ENCODE results near the gene ZNF438. TPM values are rescaled to one million over a fixed set of nuclear protein-coding genes. Genes with fewer than 3 reads are reported as not detected.
"Not testable (repeated sequence)": the region's sequence is repeated elsewhere in the genome, so short reads cannot be mapped to it uniquely, and the experiment has no call there.

Gene ZNF438
- total RNA-seq, 2 donors from 2014 or later = 1.9 TPM

DNA sequence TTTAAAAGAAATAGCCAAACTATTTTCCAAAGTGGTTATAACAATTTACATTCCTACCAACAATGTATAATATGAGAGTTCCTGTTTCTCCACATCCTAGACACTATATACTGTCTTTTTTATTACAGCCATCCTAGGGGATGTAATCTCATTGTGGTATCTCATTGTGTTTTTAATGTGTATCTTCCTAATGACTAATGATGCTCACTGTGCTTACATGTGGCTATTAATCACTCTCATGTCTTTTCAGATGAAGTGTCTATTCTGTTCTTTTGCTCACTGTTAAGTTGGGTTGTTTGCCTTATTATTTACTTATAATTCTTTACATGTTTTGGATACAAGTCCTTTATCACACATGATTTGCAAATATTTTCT, 71.8 kb downstream of the ZNF438 start:
- H3K27me3 Mint-ChIP-seq = no peaks in the 10 kb centered on the region
- peaks cover 0 to 6% of the 10 kb centered on the region in 2 donors for H3K4me1 Mint-ChIP-seq (ENCODE audit: low read depth in 2 of 2)
- H3K9me3 Mint-ChIP-seq = no peaks in the 10 kb centered on the region
- no peak for ATAC-seq
- H3K27ac Mint-ChIP-seq = no peak overlapping the region
- DNase-seq (ENCODE audit: low spot score) = no peak
- peaks cover 5% of the 10 kb centered on the region for H3K36me3 Mint-ChIP-seq
- no peak overlapping the region for H3K4me3 Mint-ChIP-seq

DNA sequence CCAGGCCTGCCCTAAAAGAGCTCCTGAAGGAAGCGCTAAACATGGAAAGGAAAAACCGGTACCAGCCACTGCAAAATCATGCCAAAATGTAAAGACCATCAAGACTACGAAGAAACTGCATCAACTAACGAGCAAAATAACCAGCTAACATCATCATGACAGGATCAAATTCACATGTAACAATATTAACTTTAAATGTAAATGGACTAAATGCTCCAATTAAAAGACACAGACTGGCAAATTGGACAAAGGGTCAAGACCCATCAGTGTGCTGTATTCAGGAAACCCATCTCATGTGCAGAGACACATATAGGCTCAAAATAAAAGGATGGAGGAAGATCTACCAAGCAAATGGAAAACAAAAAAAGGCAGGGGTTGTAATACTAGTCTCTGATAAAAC, 82.4 kb downstream of the ZNF438 start:
- H3K27me3 Mint-ChIP-seq; H3K4me1 Mint-ChIP-seq (ENCODE audit: low read depth in 2 of 2); ATAC-seq: not testable (repeated sequence)

DNA sequence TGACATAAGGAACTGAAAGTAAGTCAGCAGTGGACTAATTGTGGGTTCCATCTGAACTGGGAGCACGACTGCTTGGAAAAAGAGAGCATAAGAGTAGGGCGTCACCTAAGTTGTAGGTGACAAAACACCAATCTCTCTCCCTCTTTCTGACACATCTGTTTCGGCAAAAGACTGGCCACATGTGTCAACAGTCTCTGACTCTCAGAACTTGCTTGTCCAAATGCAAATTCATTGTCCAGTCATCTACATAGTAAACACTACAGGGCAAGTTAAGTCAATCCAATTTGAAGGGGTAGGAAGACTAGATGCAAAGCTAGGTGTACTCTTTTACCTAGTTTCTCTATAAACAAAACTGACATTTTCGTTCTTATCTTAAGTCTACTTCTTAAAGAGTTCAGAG, 87.7 kb downstream of the ZNF438 start:
- Mint-ChIP-seq H3K27me3 (no peaks in the 10 kb centered on the region), H3K4me3 (no peak overlapping the region), H3K4me1 (ENCODE audit: low read depth in 2 of 2) (peaks cover 0 to 8% of the 10 kb centered on the region in 2 donors), H3K36me3 (peaks cover 4% of the 10 kb centered on the region), H3K9me3 (no peaks in the 10 kb centered on the region), H3K27ac (no peak overlapping the region)
- no peak for DNase-seq (ENCODE audit: low spot score)
- ATAC-seq = no peak

More for the DNA sequence above, 82.4 kb downstream of the ZNF438 start:
- not testable (repeated sequence) for H3K9me3 Mint-ChIP-seq; DNase-seq (ENCODE audit: low spot score); H3K27ac Mint-ChIP-seq; H3K4me3 Mint-ChIP-seq; H3K36me3 Mint-ChIP-seq

DNA sequence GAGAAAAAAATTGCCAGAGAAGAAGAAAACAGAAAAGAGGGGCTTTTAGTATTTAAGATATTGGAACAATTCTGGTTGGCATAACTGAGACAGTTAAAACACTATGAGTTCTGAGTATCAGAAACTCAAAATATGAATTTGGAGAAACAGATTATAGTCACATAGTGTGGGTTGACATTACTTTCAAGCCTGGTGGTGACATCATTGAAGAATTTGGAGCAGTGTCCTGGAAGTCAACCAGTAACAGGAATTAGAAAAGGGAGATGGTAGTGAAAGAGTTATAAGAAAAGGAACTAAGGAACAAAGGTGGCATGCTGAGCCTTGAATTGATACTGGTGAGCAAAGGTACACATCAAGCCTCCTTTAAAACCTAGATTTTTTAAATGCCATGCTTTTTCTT, 88.2 kb downstream of the ZNF438 start:
- peaks cover 4% of the 10 kb centered on the region for H3K36me3 Mint-ChIP-seq
- DNase-seq (ENCODE audit: low spot score) (no peak), ATAC-seq (no peak)
- H3K27me3 Mint-ChIP-seq = no peaks in the 10 kb centered on the region
- peak overlapping the region in 1 of 2 donors; percentile 3 for H3K27ac Mint-ChIP-seq
- no peaks in the 10 kb centered on the region for H3K9me3 Mint-ChIP-seq
- H3K4me3 Mint-ChIP-seq = no peak overlapping the region
- H3K4me1 Mint-ChIP-seq (ENCODE audit: low read depth in 2 of 2) = peaks cover 0 to 8% of the 10 kb centered on the region in 2 donors

DNA sequence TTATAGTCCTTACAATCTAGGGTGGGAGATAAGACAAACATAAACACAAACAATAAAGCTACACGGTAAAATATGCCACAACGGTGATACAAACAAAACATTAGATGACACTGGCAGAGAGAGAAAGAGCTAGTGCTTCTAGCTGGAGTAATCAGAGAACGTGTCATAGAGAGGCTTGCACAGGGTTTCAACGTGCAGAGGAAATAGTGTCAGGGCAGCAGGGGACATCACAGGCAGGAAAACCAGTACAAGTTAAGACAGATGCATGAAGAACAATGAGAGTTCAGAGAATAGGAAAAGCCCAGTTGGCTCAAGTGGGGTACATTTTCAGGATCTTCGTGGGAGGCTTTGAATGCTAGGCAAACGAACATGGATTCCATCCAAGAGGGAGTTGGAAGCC, 91.4 kb downstream of the ZNF438 start:
- Mint-ChIP-seq H3K27ac (no peak overlapping the region), H3K4me1 (ENCODE audit: low read depth in 2 of 2) (peaks cover 8 to 12% of the 10 kb centered on the region in 2 donors), H3K4me3 (no peak overlapping the region), H3K9me3 (no peaks in the 10 kb centered on the region), H3K36me3 (no peaks in the 10 kb centered on the region), H3K27me3 (no peaks in the 10 kb centered on the region)
- ATAC-seq = no peak
- DNase-seq (ENCODE audit: low spot score) = no peak

DNA sequence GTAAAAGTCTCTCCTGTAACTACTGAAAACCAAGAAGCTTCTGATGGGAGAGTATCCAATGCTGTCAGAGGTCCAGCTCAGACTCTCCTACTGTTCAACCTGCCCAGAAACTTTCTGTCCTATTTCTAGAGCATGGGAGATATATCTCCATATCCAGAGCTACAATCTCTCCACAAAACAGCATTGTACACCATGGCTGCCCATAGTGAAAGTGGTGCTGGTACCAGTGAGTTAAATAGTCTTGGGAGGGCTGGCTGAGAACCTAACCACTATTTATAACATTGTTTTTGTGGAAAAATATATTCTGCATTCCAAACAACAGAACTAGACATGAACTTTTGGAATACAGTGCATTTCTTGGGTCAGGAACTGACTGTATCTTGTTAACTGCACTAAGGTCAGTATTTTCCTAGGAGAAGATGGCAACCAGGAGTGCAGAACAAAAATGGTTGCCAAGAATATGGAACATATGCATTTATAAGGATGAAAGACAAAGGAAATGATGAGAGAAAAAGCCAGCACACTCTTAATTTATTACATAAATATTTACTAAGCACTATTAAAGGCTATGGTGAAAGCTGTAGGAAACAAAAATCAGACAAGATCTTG, 91.9 kb downstream of the ZNF438 start:
- H3K9me3 Mint-ChIP-seq = no peaks in the 10 kb centered on the region
- H3K4me1 Mint-ChIP-seq (ENCODE audit: low read depth in 2 of 2) = peaks cover 11 to 16% of the 10 kb centered on the region in 2 donors
- no peaks in the 10 kb centered on the region for H3K36me3 Mint-ChIP-seq
- H3K4me3 Mint-ChIP-seq = no peak overlapping the region
- DNase-seq (ENCODE audit: low spot score) (no peak), ATAC-seq (no peak)
- no peak overlapping the region for H3K27ac Mint-ChIP-seq
- no peaks in the 10 kb centered on the region for H3K27me3 Mint-ChIP-seq

DNA sequence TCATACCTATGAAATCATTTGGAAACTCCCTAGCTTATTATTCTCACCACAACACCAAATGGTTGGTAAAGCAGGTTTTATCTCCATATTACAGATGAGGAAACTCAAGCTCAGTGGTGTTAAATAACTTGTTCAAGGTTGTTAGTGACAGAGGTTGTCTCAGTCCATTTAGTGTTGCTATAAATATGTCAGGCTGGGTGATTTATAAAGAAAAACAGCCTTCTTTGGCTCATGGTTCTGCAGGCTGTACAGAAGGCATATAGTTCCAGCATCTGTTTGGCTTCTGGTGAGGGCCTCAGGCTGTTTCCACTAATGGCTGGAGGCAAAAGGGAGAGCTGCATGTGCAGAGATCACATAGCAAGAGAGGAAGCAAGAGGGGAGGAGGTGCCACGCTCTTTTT, 96.6 kb downstream of the ZNF438 start:
- DNase-seq (ENCODE audit: low spot score) (no peak), ATAC-seq (no peak)
- Mint-ChIP-seq H3K9me3 (no peaks in the 10 kb centered on the region), H3K36me3 (no peaks in the 10 kb centered on the region), H3K4me3 (no peak overlapping the region), H3K27ac (peak overlapping the region in 1 of 2 donors; percentile 7), H3K27me3 (no peaks in the 10 kb centered on the region), H3K4me1 (ENCODE audit: low read depth in 2 of 2) (peaks cover 8 to 11% of the 10 kb centered on the region in 2 donors)

DNA sequence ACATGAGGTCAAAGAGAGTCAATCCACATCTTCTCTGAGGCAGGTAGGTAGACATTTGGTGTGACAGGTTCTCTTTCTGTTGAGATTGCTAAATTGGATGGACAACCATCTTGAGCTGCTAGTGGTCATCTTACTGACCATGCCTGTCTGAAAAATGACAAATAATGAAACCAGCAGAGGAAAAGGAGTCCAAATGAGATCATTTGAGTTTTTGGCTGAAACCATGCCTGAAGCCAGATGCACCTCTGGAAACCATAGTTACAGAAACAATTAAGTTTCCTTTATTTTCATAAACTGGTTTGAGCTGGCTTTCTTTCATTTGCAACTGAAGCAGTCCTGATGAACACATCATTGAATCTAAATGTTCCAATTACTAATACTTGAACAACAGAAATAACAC, 100.6 kb downstream of the ZNF438 start:
- Mint-ChIP-seq H3K27ac (no peak overlapping the region), H3K9me3 (no peaks in the 10 kb centered on the region), H3K27me3 (no peaks in the 10 kb centered on the region), H3K4me1 (ENCODE audit: low read depth in 2 of 2) (peaks cover 16 to 19% of the 10 kb centered on the region in 2 donors), H3K4me3 (no peak overlapping the region), H3K36me3 (no peaks in the 10 kb centered on the region)
- DNase-seq (ENCODE audit: low spot score) (no peak), ATAC-seq (no peak)

DNA sequence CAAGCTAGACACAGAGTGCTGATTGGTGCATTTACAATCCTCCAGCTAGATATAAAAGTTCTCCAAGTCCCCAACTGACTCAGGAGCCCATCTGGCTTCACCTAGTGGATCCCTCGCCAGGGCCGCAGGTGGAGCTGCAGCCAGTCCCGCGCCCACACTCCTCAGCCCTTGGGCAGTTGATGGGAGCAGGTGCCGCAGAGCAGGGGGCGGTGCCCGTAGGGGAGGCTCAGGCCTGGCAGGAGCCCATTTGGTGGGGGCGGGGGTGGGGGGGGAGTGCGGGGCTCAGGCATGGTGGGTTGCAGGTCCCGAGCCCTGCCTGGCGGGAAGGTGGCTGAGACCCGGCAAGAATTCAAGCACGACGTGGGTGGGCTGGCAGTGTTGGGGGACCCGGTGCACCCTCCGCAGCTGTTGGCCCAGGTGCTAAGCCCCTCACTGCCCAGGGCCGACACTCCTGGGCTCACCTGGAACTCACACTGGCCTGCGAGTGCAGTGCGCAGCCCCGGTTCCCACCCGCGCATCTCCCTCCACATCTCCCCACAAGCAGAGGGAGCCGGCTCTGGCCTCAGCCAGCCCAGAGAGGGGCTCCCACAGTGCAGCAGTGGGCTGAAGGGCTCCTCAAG, 101.7 kb downstream of the ZNF438 start:
- Mint-ChIP-seq H3K9me3 (no peaks in the 10 kb centered on the region), H3K4me3 (no peak overlapping the region), H3K27ac (no peak overlapping the region), H3K27me3 (no peaks in the 10 kb centered on the region), H3K4me1 (ENCODE audit: low read depth in 2 of 2) (peaks cover 8 to 10% of the 10 kb centered on the region in 2 donors), H3K36me3 (peaks cover 5% of the 10 kb centered on the region)
- DNase-seq (ENCODE audit: low spot score) = no peak
- no peak for ATAC-seq

DNA sequence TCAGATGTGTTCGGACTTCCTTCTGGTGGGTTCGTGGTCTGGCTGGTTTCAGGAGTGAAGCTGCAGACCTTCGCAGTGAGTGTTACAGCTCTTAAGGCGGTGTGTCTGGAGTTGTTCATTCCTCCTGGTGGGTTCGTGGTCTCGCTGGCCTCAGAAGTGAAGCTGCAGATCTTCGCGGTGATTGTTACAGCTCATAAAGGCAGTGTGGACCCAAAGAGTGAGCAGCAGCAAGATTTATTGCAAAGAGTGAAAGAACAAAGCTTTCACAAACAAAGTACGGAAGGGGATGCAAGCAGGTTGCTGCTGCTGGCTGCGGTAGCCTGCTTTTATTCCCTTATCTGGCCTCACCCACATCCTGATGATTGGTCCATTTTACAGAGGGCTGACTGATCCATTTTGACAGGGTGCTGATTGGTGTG, 102.3 kb downstream of the ZNF438 start:
- H3K36me3 Mint-ChIP-seq; DNase-seq (ENCODE audit: low spot score); H3K27me3 Mint-ChIP-seq; H3K4me1 Mint-ChIP-seq (ENCODE audit: low read depth in 2 of 2); H3K9me3 Mint-ChIP-seq; ATAC-seq: not testable (repeated sequence)
- Mint-ChIP-seq H3K27ac (peak overlapping the region in 1 of 2 donors; percentile 19), H3K4me3 (peak overlapping the region; percentile 40)

DNA sequence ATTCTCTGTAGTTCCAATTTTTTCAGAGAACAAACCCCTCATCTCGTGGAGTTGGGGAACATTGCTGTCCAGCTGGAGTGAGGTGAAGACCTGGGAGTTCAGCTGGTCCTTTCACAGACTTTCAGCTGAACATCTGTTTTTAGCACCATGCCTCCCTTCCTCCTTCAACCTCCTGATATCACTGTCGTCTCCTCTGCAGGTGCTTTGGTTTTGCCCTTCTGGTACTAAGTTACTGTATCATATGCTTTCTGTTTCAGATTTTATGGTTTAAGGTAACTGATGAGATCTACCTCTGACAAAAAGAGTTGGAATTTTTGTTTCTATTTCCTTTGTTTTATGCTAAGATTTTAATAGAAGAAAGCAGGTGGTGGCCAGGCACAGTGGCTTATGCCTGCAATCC, 102.9 kb downstream of the ZNF438 start:
- H3K27ac Mint-ChIP-seq = peak overlapping the region in 1 of 2 donors; percentile 19
- ATAC-seq = no peak

DNA sequence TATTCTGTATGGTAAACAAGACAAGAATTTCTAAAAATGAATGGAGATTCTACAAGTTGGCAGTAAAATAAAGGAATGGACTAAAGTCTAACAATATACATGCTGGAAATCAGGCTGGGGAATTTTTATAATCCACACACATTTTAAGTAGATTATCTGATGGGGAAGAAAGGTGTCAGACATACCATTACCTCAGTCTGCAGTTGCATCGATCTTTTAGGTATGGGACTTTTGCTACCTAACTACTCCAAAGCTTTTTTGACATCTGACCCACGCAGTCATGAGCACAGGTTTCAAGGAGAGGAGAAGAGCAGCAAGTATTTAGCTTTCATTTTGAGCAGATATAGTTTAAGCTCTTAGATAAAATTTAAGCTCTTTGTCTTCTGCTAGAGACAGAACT, 113.0 kb downstream of the ZNF438 start:
- Mint-ChIP-seq H3K36me3 (no peaks in the 10 kb centered on the region), H3K4me1 (ENCODE audit: low read depth in 2 of 2) (no peaks in the 10 kb centered on the region), H3K9me3 (peaks cover 2% of the 10 kb centered on the region), H3K27me3 (no peaks in the 10 kb centered on the region), H3K4me3 (no peak overlapping the region), H3K27ac (no peak overlapping the region)
- ATAC-seq = no peak
- DNase-seq (ENCODE audit: low spot score) = no peak

More for the DNA sequence above, 102.9 kb downstream of the ZNF438 start:
- H3K4me3 Mint-ChIP-seq = peak overlapping the region; percentile 40
- H3K4me1 Mint-ChIP-seq (ENCODE audit: low read depth in 2 of 2) = peaks cover 7 to 8% of the 10 kb centered on the region in 2 donors
- no peak for DNase-seq (ENCODE audit: low spot score)
- H3K9me3 Mint-ChIP-seq = peaks cover 4% of the 10 kb centered on the region
- no peaks in the 10 kb centered on the region for H3K27me3 Mint-ChIP-seq
- H3K36me3 Mint-ChIP-seq = peaks cover 14% of the 10 kb centered on the region

DNA sequence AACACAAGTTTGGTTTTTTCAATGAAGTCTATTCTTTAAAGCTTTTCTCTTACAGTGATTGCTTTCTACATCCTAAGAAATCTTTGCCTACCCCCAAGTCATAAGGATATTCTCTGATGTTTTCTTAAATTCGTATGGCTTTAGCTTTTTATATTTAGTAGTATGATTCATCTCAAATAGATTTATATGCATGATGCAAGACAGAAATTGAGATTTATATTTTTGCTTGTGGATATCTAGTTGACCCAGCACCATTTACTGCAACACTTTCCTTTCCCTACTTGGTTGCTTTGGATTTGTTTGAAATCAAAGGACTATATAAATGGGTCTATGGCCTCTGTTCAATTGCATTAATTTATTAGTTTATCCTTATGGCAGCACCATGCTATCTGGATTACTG, 113.9 kb downstream of the ZNF438 start:
- Mint-ChIP-seq H3K4me3 (no peak overlapping the region), H3K9me3 (peaks cover 2% of the 10 kb centered on the region), H3K27me3 (no peaks in the 10 kb centered on the region), H3K4me1 (ENCODE audit: low read depth in 2 of 2) (no peaks in the 10 kb centered on the region), H3K27ac (no peak overlapping the region), H3K36me3 (no peaks in the 10 kb centered on the region)
- ATAC-seq (no peak), DNase-seq (ENCODE audit: low spot score) (no peak)

DNA sequence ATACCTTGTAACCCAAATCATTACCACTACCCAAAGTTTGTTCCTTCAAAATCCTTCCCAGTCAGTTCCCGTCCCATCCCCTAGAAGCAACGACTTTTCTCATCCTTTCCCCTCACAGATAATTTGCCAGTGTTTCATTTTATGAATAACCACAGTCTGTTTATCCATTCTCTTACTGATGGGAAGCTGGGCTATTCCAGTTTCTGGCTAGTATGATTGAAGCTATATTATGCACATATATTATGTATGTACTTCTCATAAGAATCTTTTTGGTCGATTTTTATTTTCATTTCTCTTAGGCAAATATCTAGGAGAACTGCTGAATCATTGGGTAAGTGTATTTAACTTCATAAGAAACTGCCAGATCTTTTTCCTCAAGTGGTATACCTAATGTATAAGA, 114.6 kb downstream of the ZNF438 start:
- peaks cover 2% of the 10 kb centered on the region for H3K9me3 Mint-ChIP-seq
- H3K27me3 Mint-ChIP-seq = no peaks in the 10 kb centered on the region
- no peaks in the 10 kb centered on the region for H3K4me1 Mint-ChIP-seq (ENCODE audit: low read depth in 2 of 2)
- ATAC-seq (no peak), DNase-seq (ENCODE audit: low spot score) (no peak)
- H3K27ac Mint-ChIP-seq = no peak overlapping the region
- no peak overlapping the region for H3K4me3 Mint-ChIP-seq
- no peaks in the 10 kb centered on the region for H3K36me3 Mint-ChIP-seq

DNA sequence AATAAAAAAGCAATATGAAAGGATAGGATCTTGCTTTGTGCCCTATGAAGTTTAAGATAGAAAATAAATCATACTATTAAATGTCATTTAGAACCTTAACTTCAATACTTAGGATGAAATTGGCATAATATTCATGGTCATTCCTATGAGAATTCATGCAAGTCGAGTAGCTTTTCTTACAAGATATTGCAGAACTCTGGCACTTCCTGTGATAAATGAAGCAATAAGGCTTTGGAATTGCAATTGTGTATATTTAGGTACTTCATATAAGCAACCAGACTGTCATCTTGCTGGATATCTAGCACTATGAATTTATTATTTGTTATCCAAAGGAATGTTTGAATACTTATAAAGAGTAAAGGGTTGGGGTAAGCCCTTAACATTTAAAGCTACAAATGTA, 116.5 kb downstream of the ZNF438 start:
- no peak for DNase-seq (ENCODE audit: low spot score)

More for the DNA sequence above, 116.5 kb downstream of the ZNF438 start:
- H3K9me3 Mint-ChIP-seq = peaks cover 2% of the 10 kb centered on the region
- no peak for ATAC-seq
- no peaks in the 10 kb centered on the region for H3K27me3 Mint-ChIP-seq
- no peaks in the 10 kb centered on the region for H3K4me1 Mint-ChIP-seq (ENCODE audit: low read depth in 2 of 2)
- no peaks in the 10 kb centered on the region for H3K36me3 Mint-ChIP-seq
- no peak overlapping the region for H3K27ac Mint-ChIP-seq
- H3K4me3 Mint-ChIP-seq = no peak overlapping the region
